Common myeloid progenitor, CD34-positive (primary cell): Measurements from ENCODE around the gene PCDHGA8.
"Not testable (repeated sequence)": the region's sequence is repeated elsewhere in the genome, so short reads cannot be mapped to it uniquely, and the experiment has no call there.

ENCODE experiments used
- CTCF ChIA-PET: fragments of 350-600 bp; sonication (Branson Sonifier 250); formaldehyde crosslinking; loops from one replicate; lab custom pipeline; 2021; ENCODE audit warnings: antibody characterized with exemption; lab: Charles Lee
- POLR2A ChIA-PET: fragments of 350-600 bp; sonication (Branson Sonifier 250); formaldehyde crosslinking; loops from one replicate; lab custom pipeline; 2021; ENCODE audit warnings: antibody characterized with exemption; lab: Charles Lee
- DNase-seq, 3 donors: peaks; one replicate each; pipeline versions ENCODE4 v3.0.0 to v3.0.0-alpha.2; 2013
- H3K27ac ChIP-seq, 2 experiments: 1 replicate in 1 of 2; 2 replicates in 1 of 2; pipeline ENCODE4 v1.7.0; 2013; ENCODE audit warnings: inconsistent platforms in 2 of 2, low read length in 2 of 2, mild to moderate bottlenecking in 2 of 2, low read depth in 1 of 2, moderate library complexity in 1 of 2; ENCODE audit not compliant: severe bottlenecking in 2 of 2, insufficient read depth in 1 of 2, poor library complexity in 1 of 2
- H3K27me3 ChIP-seq, 5 experiments: replicated peaks in 2 of 5; 1 replicate in 3 of 5; 2 replicates in 2 of 5; pipeline versions ENCODE4 v1.6.1 to v1.7.0; 2013; ENCODE audit warnings: low read length in 4 of 5, mild to moderate bottlenecking in 2 of 5, moderate library complexity in 2 of 5, inconsistent platforms in 1 of 5; ENCODE audit not compliant: insufficient read depth in 5 of 5, control insufficient read depth in 4 of 5
- H3K36me3 ChIP-seq, 4 experiments: 1 replicate in 2 of 4; 2 replicates in 2 of 4; pipeline versions ENCODE4 v1.6.1 to v1.7.0; 2013; ENCODE audit warnings: low read length in 3 of 4, control low read depth in 1 of 4, mild to moderate bottlenecking in 1 of 4; ENCODE audit not compliant: control insufficient read depth in 4 of 4, insufficient read depth in 4 of 4
- H3K4me1 ChIP-seq, 4 experiments: 1 replicate in 3 of 4; 2 replicates in 1 of 4; pipeline versions ENCODE4 v1.6.1 to v1.7.1; 2013; ENCODE audit warnings: low read length in 3 of 4, mild to moderate bottlenecking in 3 of 4, control low read depth in 1 of 4, inconsistent platforms in 1 of 4, moderate library complexity in 1 of 4; ENCODE audit not compliant: control insufficient read depth in 4 of 4, insufficient read depth in 4 of 4; ENCODE audit errors: control extremely low read depth in 1 of 4
- H3K4me3 ChIP-seq, 7 experiments: 1 replicate in 4 of 7; 2 replicates in 3 of 7; pipeline versions ENCODE4 v1.5.1 to v1.7.0; 2013; ENCODE audit warnings: mild to moderate bottlenecking in 7 of 7, low read length in 6 of 7, moderate library complexity in 6 of 7, inconsistent platforms in 2 of 7, low read depth in 2 of 7, control low read depth in 1 of 7; ENCODE audit not compliant: insufficient read depth in 4 of 7, control insufficient read depth in 1 of 7; ENCODE audit errors: extremely low read depth in 1 of 7
- H3K9me3 ChIP-seq, 5 experiments: 1 replicate in 4 of 5; 2 replicates in 1 of 5; pipeline versions ENCODE4 v1.6.1 to v1.7.1; 2013; ENCODE audit warnings: low read length in 4 of 5, mild to moderate bottlenecking in 2 of 5, inconsistent platforms in 1 of 5, low read depth in 1 of 5, moderate library complexity in 1 of 5; ENCODE audit not compliant: control insufficient read depth in 4 of 5, insufficient read depth in 2 of 5; ENCODE audit errors: control extremely low read depth in 1 of 5
- WGBS: methylation state at CpG from one replicate; pipeline ENCODE4 v1.1.5; 2013; ENCODE audit not compliant: insufficient coverage; 5-methylcytosine and 5-hydroxymethylcytosine counted together

The PCDHGA8 gene

GRCh38 chr5:141430332-141431113 is 38.1 kb downstream of the PCDHGA8 start, which contains the start of gene PCDHGA12:
Gene PCDHGA12 (plus strand): TSS chr5:141430507. CDS start chr5:141430760, 253 bp downstream.
- Histone ChIP-seq H3K27me3 (peaks cover 8 to 58% (median 25%) of the 10 kb centered on the region in 5 experiments), H3K9me3 (peaks cover 8 to 66% (median 47%) of the 10 kb centered on the region in 5 experiments), H3K4me3 (peak within 1 kb of the TSS in 6 of 7 experiments; percentile 21 to 56 (median 48)), H3K36me3 (peaks cover 0 to 3% (median 0%) of the 10 kb centered on the region in 4 experiments), H3K27ac (no peak within 1 kb of the TSS), H3K4me1 (peaks cover 2 to 6% (median 5%) of the 10 kb centered on the region in 4 experiments)
- POLR2A ChIA-PET: interaction anchor here (0.6 kb wide), 1 partner anchor 120 kb away, joined by 3 read pairs; no protein-coding TSS in a partner anchor
- peak; percentile 82 to 88 (median 86) for DNase-seq
- CTCF ChIA-PET: interaction anchor here (0.7 to 5.8 kb wide), 29 partner anchors 11 to 137 kb away, joined by 3 to 62 read pairs (median 6); partner anchors contain the start of genes PCDHGA10, PCDHGA11, PCDHGB3 and PCDHGB6
- WGBS: 5% methylated on average over 31 of the region's 33 CpGs

GRCh38 chr5:141431286-141431685 is 38.9 kb downstream of the PCDHGA8 start:
- 7% methylated on average over 12 of the region's 37 CpGs for WGBS
- Histone ChIP-seq H3K27ac (no peak overlapping the region), H3K4me1 (peaks cover 2 to 6% (median 5%) of the 10 kb centered on the region in 4 experiments), H3K9me3 (peaks cover 8 to 61% (median 42%) of the 10 kb centered on the region in 5 experiments), H3K4me3 (peak overlapping the region in 6 of 7 experiments; percentile 13 to 56 (median 48)), H3K36me3 (peaks cover 0 to 3% (median 0%) of the 10 kb centered on the region in 4 experiments), H3K27me3 (peaks cover 7 to 51% (median 24%) of the 10 kb centered on the region in 5 experiments)
- DNase-seq: peak; percentile 18 to 77 (median 69)
- POLR2A ChIA-PET: interaction anchor here (0.6 kb wide), 1 partner anchor 82 kb away, joined by 3 read pairs; no protein-coding TSS in a partner anchor
- CTCF ChIA-PET: interaction anchor here (0.6 to 5.8 kb wide), 18 partner anchors 12 to 136 kb away, joined by 3 to 62 read pairs (median 8); partner anchors contain the start of genes PCDHGA11, PCDHGB7, PCDHGC4 and TAF7

GRCh38 chr5:141432308-141432707 is 39.9 kb downstream of the PCDHGA8 start:
- CTCF ChIA-PET: interaction anchor here (0.6 to 5.8 kb wide), 5 partner anchors 11 to 91 kb away, joined by 3 to 62 read pairs (median 5); no protein-coding TSS in a partner anchor
- DNase-seq: peak in 1 of 3 donors; percentile 21

DNA sequence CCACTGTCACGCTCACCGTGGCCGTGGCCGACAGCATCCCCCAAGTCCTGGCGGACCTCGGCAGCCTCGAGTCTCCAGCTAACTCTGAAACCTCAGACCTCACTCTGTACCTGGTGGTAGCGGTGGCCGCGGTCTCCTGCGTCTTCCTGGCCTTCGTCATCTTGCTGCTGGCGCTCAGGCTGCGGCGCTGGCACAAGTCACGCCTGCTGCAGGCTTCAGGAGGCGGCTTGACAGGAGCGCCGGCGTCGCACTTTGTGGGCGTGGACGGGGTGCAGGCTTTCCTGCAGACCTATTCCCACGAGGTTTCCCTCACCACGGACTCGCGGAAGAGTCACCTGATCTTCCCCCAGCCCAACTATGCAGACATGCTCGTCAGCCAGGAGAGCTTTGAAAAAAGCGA is 40.3 kb downstream of the PCDHGA8 start:
- CTCF ChIA-PET: interaction anchor here (0.6 to 1.3 kb wide), 3 partner anchors 48 to 68 kb away, joined by 3 to 5 read pairs (median 3); no protein-coding TSS in a partner anchor
- peaks cover 5 to 52% (median 29%) of the 10 kb centered on the region in 5 experiments for H3K9me3 ChIP-seq
- DNase-seq, H3K36me3 ChIP-seq, H3K4me1 ChIP-seq, POLR2A ChIA-PET, H3K27ac ChIP-seq, H3K4me3 ChIP-seq: not testable (repeated sequence)
- peaks cover 7 to 38% (median 19%) of the 10 kb centered on the region in 5 experiments for H3K27me3 ChIP-seq
- 28% methylated on average over 19 of the region's 29 CpGs for WGBS

More at GRCh38 chr5:141432308-141432707, 39.9 kb downstream of the PCDHGA8 start:
- H3K4me1 ChIP-seq, H3K27ac ChIP-seq, H3K36me3 ChIP-seq, POLR2A ChIA-PET: not testable (repeated sequence)
- H3K9me3 ChIP-seq: peaks cover 5 to 56% (median 33%) of the 10 kb centered on the region in 5 experiments
- H3K4me3 ChIP-seq: peak overlapping the region in 1 of 7 experiments; percentile 31
- 30% methylated on average over 7 of the region's 38 CpGs for WGBS
- H3K27me3 ChIP-seq: peaks cover 7 to 42% (median 22%) of the 10 kb centered on the region in 5 experiments

DNA sequence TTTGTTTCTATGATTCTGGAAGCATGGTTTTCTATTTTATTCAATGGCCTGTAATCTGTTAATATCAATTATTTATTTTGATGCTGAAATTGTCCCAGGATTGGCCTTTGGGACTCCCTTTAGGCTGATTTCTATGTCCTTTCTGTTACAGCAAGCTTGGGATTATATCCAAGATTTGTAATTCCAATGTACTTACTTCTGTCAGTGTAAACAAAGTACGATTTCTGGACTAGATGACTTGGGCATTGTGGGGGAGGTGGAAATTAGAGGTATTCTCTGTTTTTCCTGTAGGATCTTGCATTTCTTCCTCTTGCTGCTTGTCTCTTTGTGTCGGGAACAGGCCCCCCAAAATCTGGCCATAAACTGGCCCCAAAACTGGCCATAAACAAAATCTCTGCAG is 41.6 kb downstream of the PCDHGA8 start:
- ChIA-PET CTCF (interaction anchor here (0.7 to 1.3 kb wide), 2 partner anchors 51 to 124 kb away, joined by 3 read pairs; no protein-coding TSS in a partner anchor), POLR2A (no interaction called here)
- peaks cover 2 to 6% (median 5%) of the 10 kb centered on the region in 4 experiments for H3K4me1 ChIP-seq
- DNase-seq: no peak
- H3K9me3 ChIP-seq: peaks cover 2 to 43% (median 25%) of the 10 kb centered on the region in 5 experiments
- H3K27me3 ChIP-seq: peaks cover 7 to 32% (median 19%) of the 10 kb centered on the region in 5 experiments
- WGBS: 80% methylated on average over 1 of the region's 2 CpGs
- no peak overlapping the region for H3K27ac ChIP-seq
- no peak overlapping the region for H3K4me3 ChIP-seq
- H3K36me3 ChIP-seq: peaks cover 0 to 3% (median 0%) of the 10 kb centered on the region in 4 experiments

DNA sequence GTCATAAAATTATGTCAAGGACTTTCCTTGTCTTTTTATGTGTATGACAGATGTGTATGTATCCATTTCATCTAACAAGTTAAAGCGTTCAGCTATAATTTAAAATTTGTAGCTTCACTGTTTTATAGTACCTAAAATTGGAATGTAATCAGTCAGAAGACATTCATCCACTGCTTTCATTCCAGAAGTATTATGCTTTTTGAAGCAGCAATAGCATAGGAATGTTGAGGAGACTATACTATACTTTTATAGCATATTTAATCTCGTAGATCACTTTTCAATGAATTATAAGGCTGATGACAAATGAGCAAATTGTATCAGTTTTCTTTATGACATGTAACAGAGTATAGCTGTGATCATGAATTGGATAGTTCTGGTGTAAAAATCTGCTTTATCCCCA is 44.8 kb downstream of the PCDHGA8 start:
- ChIA-PET CTCF (interaction anchor here (0.9 to 1.0 kb wide), 2 partner anchors 13 to 56 kb away, joined by 3 read pairs; no protein-coding TSS in a partner anchor), POLR2A (interaction anchor here (0.5 kb wide), 1 partner anchor 245 kb away, joined by 3 read pairs; the partner anchor contains the start of gene PCDHB10)
- Histone ChIP-seq H3K36me3 (no peaks in the 10 kb centered on the region), H3K4me3 (no peak overlapping the region), H3K27me3 (peaks cover 0 to 21% (median 10%) of the 10 kb centered on the region in 5 experiments), H3K27ac (no peak overlapping the region), H3K9me3 (peaks cover 2 to 54% (median 18%) of the 10 kb centered on the region in 5 experiments), H3K4me1 (no peaks in the 10 kb centered on the region)
- no peak for DNase-seq
- no CpG with 5 or more reads among the region's 2 CpGs for WGBS
